Fibroblast of mammary gland (primary cell): ENCODE measurements around the gene MREG.
A peak's percentile ranks its signal among the peaks of the same experiment; 100 is the strongest.

ENCODE experiments used
- DNase-seq: peaks from one replicate; pipeline ENCODE4 v3.0.0-alpha.2; 2010; ENCODE audit warnings: low read depth
- H3K4me3 ChIP-seq: 2 replicates; pipeline ENCODE4 v1.5.1; 2011; ENCODE audit warnings: low read depth, mild to moderate bottlenecking, low read length, moderate library complexity; ENCODE audit not compliant: control insufficient read depth
- TF ChIP-seq, protein P1 (sequence below): conservative IDR thresholded peaks from 2 replicates; pipeline ENCODE4 v1.5.1; 2011; ENCODE audit warnings: low read depth, low read length, inconsistent platforms; ENCODE audit not compliant: control insufficient read depth, insufficient read depth

The MREG gene

DNA sequence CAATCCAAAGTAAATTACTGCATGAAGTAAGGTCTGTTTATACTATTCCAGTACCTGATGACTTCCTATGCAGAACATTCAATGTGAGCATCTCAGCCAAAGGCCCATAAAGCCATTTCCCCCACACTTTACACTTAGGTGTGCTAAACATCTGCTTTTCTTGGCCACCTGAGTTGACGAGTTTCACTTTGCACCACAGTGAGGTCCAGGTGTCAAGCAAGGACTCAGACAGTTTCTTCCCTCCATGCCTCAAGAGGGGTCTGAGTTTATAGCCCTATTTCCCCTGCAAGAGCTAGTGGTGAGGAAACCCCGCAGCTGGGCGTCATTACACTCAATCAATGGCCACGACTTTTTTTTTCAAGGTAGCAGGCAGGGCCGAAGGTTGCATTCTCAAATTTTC, 107.7 kb downstream of the MREG start:
- TF ChIP-seq, protein P1, sequence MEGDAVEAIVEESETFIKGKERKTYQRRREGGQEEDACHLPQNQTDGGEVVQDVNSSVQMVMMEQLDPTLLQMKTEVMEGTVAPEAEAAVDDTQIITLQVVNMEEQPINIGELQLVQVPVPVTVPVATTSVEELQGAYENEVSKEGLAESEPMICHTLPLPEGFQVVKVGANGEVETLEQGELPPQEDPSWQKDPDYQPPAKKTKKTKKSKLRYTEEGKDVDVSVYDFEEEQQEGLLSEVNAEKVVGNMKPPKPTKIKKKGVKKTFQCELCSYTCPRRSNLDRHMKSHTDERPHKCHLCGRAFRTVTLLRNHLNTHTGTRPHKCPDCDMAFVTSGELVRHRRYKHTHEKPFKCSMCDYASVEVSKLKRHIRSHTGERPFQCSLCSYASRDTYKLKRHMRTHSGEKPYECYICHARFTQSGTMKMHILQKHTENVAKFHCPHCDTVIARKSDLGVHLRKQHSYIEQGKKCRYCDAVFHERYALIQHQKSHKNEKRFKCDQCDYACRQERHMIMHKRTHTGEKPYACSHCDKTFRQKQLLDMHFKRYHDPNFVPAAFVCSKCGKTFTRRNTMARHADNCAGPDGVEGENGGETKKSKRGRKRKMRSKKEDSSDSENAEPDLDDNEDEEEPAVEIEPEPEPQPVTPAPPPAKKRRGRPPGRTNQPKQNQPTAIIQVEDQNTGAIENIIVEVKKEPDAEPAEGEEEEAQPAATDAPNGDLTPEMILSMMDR = no peak
- DNase-seq = no peak
- H3K4me3 ChIP-seq = no peak overlapping the region

DNA sequence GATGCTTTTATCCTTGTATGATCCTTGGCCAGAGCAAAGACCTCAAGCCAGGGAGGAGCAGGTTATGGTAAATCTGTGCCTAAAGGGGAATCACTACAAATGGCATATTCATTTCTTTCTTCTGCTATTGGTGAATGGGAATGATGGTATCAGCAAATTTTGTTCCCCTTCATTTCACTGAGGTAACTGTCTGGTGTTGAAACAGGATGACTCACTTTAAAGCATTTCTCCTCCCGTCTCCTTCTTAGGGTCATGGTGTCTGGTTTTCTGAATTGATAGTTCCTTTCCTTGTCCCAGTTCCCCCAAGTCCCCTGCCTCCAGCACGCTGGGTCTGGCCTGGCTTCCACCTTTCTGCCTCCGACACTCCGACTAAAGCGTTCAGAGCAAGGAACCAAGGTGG, 109.2 kb downstream of the MREG start:
- TF ChIP-seq, protein P1 = no peak
- DNase-seq = peak; percentile 82
- no peak overlapping the region for H3K4me3 ChIP-seq

DNA sequence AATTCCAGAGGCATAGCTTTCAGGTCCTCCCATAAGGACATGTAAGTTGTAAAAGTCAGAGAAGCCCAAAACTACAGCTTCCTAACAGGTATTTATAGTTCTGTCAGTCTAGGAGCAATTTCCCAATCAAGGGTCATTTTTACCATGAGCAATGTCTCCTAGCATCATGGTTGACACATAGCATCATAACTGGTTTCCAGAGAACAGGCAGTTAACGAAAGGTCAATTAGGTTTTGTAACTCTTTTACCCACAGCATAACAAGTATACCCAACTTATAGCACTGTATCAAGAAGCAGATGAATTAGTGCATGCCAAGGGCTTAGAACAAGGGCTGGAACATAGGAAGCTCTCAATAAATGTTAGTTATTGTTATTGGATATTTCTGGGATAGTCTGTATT, 110.1 kb downstream of the MREG start:
- TF ChIP-seq, protein P1 = no peak
- DNase-seq = peak; percentile 70
- H3K4me3 ChIP-seq = no peak overlapping the region

DNA sequence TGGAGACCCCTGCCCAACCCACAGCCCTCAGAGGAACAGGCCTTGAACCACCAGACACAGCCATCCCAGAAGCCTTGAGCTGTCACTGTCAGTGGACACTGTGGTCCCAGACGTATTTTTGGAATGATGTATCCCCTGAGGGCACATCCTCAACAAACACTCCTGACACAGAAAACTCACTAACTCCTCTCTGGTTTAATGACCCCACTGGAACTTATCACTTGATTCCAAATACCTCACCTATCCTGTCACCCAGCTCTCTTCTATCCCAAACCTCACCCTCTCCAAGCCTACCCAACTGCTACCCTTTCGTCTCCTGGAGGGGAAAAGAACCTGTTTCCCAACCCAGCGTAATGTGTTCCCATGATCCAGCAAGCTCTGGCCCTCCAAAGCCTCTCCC, 111.6 kb downstream of the MREG start:
- TF ChIP-seq, protein P1 = no peak
- no peak overlapping the region for H3K4me3 ChIP-seq
- no peak for DNase-seq

DNA sequence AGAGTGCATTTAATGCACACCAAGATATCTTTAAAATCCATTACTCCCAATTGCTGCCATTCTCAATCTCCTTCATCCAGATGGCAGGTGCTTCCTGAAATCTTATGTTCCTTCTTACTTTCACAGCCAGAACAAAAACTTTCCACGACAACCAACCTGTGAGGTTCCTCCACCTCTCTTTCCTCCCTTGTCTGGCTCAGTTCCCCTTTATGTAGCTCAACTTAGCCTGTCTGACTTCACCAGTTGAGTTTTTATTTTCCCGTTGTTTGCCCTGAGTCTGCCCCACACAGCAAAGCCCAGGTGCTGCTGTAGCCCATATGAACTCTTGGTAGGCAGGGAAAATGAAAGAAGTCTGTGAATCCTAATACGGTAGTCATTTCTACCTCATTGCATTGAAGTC, 112.5 kb downstream of the MREG start:
- no peak for DNase-seq
- no peak overlapping the region for H3K4me3 ChIP-seq
- TF ChIP-seq, protein P1 = no peak

DNA sequence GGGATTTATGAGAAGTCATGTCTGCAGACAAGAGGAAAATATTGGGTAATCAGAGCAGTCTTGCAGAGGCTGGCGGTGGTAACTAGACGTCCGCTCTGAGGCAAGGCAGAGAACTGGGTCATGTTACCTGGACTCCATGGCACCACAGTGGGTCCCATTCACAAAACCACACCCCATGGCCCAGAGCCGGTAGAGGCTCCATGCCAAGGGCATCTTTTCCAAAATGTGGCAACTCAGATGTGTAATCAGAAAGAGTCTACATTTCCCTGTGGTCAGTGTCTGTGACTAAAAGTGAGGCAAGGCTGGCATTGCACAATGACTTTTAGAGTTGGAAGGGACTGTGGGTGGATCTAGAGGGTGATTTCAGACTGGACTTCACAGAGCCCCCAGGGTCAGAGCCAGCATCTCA, 113.1 kb downstream of the MREG start:
- no peak overlapping the region for H3K4me3 ChIP-seq
- peak; percentile 87 for DNase-seq
- TF ChIP-seq, protein P1 = no peak

DNA sequence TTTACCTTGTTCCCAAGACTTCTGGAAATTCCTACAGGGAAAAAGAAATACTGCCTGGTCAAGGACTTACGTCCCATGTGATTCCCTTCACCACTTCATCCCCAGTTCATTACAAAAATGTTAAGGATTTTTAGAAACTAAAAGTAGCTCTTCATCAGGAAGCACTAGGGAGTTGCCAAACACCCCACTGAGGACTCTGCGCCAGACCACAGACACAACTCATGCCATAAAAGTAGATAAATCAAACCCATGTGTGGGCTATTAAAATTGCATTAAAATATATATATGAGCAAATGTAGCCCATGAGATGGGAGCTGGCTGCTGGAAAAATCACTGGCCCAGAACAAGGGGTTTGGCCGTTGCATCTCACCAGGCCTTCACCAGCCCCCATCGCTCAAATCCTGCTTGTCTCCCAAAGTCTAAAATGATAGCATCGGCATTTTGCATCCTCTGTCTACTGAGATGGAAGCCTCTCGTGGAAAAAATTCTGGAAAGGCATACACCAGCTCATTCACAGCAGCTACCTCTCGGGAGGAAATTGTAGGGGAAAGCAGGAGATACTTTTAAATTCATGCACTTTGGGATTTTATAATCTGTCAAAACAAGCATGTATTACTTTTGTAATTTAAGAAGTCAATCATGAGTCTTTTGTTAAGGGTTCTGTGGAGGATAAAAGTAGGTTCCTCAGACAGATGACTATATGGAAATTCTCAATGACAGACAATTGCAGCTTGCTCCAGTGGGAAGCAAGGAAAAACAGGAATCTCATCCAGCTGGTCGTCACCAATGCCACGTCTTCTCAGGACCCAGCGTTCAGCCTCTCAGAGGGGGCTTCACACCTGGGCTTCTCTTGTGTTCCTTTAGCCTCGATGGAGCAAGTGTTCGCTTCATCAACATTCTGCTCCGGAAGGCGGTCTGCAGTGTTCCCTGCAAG, 113.9 kb downstream of the MREG start:
- TF ChIP-seq, protein P1 = no peak
- no peak overlapping the region for H3K4me3 ChIP-seq
- DNase-seq = peak; percentile 92
